AG04450 (cell line): ENCODE measurements around the gene NTNG1. TPM values are rescaled to one million over a fixed set of nuclear protein-coding genes. Genes with fewer than 3 reads are reported as not detected.

Experiments used
- CTCF ChIA-PET: fragments of 300-600, 350-600 bp; formaldehyde crosslinking; extraction: SDS; loops from one replicate; lab custom pipeline; 2022; ENCODE audit warnings: antibody characterized with exemption, inconsistent platforms; lab: Charles Lee
- POLR2A ChIA-PET: fragments of 350-600 bp; formaldehyde crosslinking; extraction: SDS; loops from one replicate; lab custom pipeline; 2021; ENCODE audit warnings: antibody characterized with exemption, inconsistent platforms; lab: Yijun Ruan, JAX
- DNase-seq: peaks from one replicate; pipeline ENCODE4 v3.0.0-alpha.2; 2011; ENCODE audit warnings: low read depth, low spot score
- H3K27ac ChIP-seq: one replicate; pipeline ENCODE4 v1.5.1; 2012; ENCODE audit warnings: low read depth, low read length, control low read depth
- H3K27me3 ChIP-seq: one replicate; pipeline ENCODE4 v1.6.0; 2012; ENCODE audit warnings: low read length; ENCODE audit not compliant: control insufficient read depth, insufficient read depth
- H3K4me3 ChIP-seq: 2 replicates; pipeline ENCODE4 v1.5.1; 2011; ENCODE audit warnings: mild to moderate bottlenecking, low read depth, low read length, control low read depth
- H3K9me3 ChIP-seq: 2 replicates; pipeline ENCODE4 v1.5.1; 2012; ENCODE audit warnings: low read length; ENCODE audit not compliant: control insufficient read depth, insufficient read depth
- polyA plus RNA-seq: library from polyadenylated mRNA; depleted of rRNA; stranded (reverse); fragments of >200 nt; gene quantifications from 2 replicates; pipeline ENCODE4 v1.2.3, GENCODE V29; 2011
- TF ChIP-seq, protein P1 (sequence below): IDR thresholded peaks from 2 replicates; pipeline ENCODE4 v1.5.1; 2011; ENCODE audit warnings: low read depth, low read length, control low read depth, inconsistent platforms

Gene NTNG1
- polyA plus RNA-seq, 1 experiment = 0.32 TPM

DNA sequence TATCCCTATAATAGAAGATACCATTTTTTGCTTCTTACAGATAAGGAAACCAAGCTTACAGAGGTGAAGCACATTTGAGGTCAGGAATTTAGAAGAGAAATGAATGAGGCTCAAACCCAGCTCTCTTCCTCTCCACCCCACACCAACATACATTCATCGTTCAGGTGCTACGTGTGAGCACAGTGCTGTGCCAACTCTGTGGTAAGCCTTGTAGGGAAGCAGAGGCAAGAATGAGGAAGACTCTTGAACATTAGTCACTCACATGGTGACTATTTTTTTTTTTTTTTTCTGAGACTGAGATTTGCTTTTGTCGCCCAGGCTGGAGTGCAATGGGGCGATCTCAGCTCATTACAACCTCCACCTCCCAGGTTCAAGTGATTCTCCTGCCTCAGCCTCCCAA is 314.0 kb downstream of the NTNG1 start:
- Histone ChIP-seq H3K27me3 (no peaks in the 10 kb centered on the region), H3K9me3 (no peaks in the 10 kb centered on the region), H3K4me3 (no peak overlapping the region), H3K27ac (no peak overlapping the region)
- ChIA-PET CTCF (interaction anchor here (0.7 kb wide), 1 partner anchor 40 kb away, joined by 3 read pairs; no protein-coding TSS in a partner anchor), POLR2A (no interaction called here)
- no peak for DNase-seq
- TF ChIP-seq, protein P1, sequence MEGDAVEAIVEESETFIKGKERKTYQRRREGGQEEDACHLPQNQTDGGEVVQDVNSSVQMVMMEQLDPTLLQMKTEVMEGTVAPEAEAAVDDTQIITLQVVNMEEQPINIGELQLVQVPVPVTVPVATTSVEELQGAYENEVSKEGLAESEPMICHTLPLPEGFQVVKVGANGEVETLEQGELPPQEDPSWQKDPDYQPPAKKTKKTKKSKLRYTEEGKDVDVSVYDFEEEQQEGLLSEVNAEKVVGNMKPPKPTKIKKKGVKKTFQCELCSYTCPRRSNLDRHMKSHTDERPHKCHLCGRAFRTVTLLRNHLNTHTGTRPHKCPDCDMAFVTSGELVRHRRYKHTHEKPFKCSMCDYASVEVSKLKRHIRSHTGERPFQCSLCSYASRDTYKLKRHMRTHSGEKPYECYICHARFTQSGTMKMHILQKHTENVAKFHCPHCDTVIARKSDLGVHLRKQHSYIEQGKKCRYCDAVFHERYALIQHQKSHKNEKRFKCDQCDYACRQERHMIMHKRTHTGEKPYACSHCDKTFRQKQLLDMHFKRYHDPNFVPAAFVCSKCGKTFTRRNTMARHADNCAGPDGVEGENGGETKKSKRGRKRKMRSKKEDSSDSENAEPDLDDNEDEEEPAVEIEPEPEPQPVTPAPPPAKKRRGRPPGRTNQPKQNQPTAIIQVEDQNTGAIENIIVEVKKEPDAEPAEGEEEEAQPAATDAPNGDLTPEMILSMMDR = no peak

GRCh38 chr1:107457989-107458388 is 317.1 kb downstream of the NTNG1 start:
- H3K4me3 ChIP-seq = no peak overlapping the region
- ChIA-PET CTCF (no interaction called here), POLR2A (no interaction called here)
- TF ChIP-seq, protein P1 = no peak
- no peaks in the 10 kb centered on the region for H3K27me3 ChIP-seq
- H3K27ac ChIP-seq = no peak overlapping the region
- no peaks in the 10 kb centered on the region for H3K9me3 ChIP-seq
- no peak for DNase-seq

GRCh38 chr1:107459204-107459904 is 318.5 kb downstream of the NTNG1 start:
- Histone ChIP-seq H3K4me3 (no peak overlapping the region), H3K9me3 (no peaks in the 10 kb centered on the region), H3K27ac (no peak overlapping the region), H3K27me3 (no peaks in the 10 kb centered on the region)
- CTCF ChIA-PET = no interaction called here
- POLR2A ChIA-PET = no interaction called here
- TF ChIP-seq, protein P1 = no peak
- no peak for DNase-seq

DNA sequence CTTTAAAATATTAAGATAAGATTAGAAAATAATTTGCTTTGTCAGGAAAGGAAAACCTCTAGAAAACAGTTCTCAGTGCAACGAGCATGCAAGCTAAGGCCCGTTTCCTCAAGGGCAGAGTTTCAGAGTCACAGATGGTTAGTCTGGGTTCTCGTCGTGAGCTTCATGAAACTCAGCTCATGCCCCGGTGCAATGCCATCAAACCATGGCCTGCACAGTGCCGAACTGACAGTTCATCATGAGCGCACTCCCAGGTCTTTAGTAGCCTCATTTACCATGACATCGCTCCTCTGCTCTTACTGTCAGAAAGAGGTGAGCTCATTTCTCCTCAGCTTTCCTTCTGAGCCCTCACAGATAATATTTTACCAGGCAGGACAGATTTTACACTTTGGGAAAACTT is 319.2 kb downstream of the NTNG1 start:
- H3K9me3 ChIP-seq = no peaks in the 10 kb centered on the region

DNA sequence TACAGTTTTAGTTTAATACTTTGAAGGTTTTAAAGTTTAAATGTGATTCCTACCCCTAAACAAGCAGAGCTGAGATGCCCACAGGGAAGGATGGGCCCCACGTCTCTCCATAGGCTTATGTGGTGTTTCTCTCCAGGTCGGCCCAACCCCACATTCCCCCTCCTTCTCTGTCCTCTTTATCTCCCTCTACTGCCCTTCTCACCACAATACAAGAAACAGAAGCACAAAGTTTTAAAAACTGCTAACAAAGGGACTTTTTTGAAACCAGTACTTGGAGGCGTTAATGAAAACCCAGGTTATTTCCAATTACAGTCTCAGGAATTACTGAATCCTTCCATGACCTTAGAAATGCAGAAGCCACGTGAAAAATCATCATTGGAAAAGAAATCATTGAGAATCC is 324.0 kb downstream of the NTNG1 start:
- Histone ChIP-seq H3K27ac (no peak overlapping the region), H3K9me3 (no peaks in the 10 kb centered on the region), H3K27me3 (no peaks in the 10 kb centered on the region), H3K4me3 (no peak overlapping the region)
- ChIA-PET POLR2A (no interaction called here), CTCF (no interaction called here)
- no peak for DNase-seq
- TF ChIP-seq, protein P1 = no peak

More for the DNA sequence above, 319.2 kb downstream of the NTNG1 start:
- no peak overlapping the region for H3K4me3 ChIP-seq
- DNase-seq = no peak
- TF ChIP-seq, protein P1 = no peak
- ChIA-PET CTCF (no interaction called here), POLR2A (no interaction called here)
- H3K27me3 ChIP-seq = no peaks in the 10 kb centered on the region
- no peak overlapping the region for H3K27ac ChIP-seq
